Measurements from ENCODE around the gene CACFD1. TPM values are rescaled to one million over a fixed set of nuclear protein-coding genes. Genes with fewer than 3 reads are reported as not detected.

The CACFD1 gene
- total and polyA plus RNA-seq, 2 of the 4 experiments (the other 2 are of a cell fraction): 2.0 to 6.6 TPM

- H4K20me1 ChIP-seq (ENCODE audit: insufficient read depth, low read length): no peaks in the 10 kb centered on the region
- ATAC-seq (ENCODE audit: low read depth): no peak
- no peak overlapping the region for H3K4me3 ChIP-seq (ENCODE audit: insufficient read depth, low read depth, low read length)
- H2AK5ac ChIP-seq (ENCODE audit: low read depth, low read length): no peak overlapping the region
- H3K18ac ChIP-seq (ENCODE audit: low read depth, low read length): no peak overlapping the region
- TF ChIP-seq FOS (IDR thresholded peaks at IDR 0.05; ENCODE audit: low read depth, low read length) (no peak), MXI1 (IDR thresholded peaks at IDR 0.05; ENCODE audit: borderline replicate concordance, low read depth, low read length) (no peak), RAD21 (IDR thresholded peaks at IDR 0.05; ENCODE audit: low read length) (no peak), NFE2L2 (IDR thresholded peaks at IDR 0.05; ENCODE audit: low read depth, low read length) (no peak)
- H3K9ac ChIP-seq (ENCODE audit: low read depth, low read length): no peak overlapping the region
- no peak overlapping the region for H2AK9ac ChIP-seq (replicated peaks; ENCODE audit: low read depth, low read length, poor library complexity)
- no TSS peak for BruUV-seq (replicated peaks)
- no peak overlapping the region for H2BK15ac ChIP-seq (ENCODE audit: low read depth, low read length)
- no peak overlapping the region for H4K8ac ChIP-seq (ENCODE audit: low read depth in 2 of 2, low read length in 2 of 2)
- no peak overlapping the region for H3K4me2 ChIP-seq (ENCODE audit: low read depth, low read length)
- H3K14ac ChIP-seq (replicated peaks; ENCODE audit: low read depth, low read length): no peak overlapping the region
- no CpG with 5 or more reads among the region's 1 CpG for WGBS, 2 experiments (ENCODE audit: extremely low coverage in 2 of 2, insufficient read length in 1 of 2)
- no peak overlapping the region for H2BK120ac ChIP-seq (ENCODE audit: low read depth, low read length)
- H2BK5ac ChIP-seq (ENCODE audit: low read depth, low read length, poor library complexity, severe bottlenecking): no peak overlapping the region
- no peak overlapping the region for H4K91ac ChIP-seq (ENCODE audit: insufficient read depth, low read depth, low read length)
- H3K27ac ChIP-seq (ENCODE audit: insufficient read depth, low read length): no peak overlapping the region
- DNase-seq: no peak
- CTCF ChIA-PET: no interaction called here
- H3K27me3 ChIP-seq (ENCODE audit: control insufficient read depth, insufficient read depth, low read length): peaks cover 15% of the 10 kb centered on the region
- dilution Hi-C loops (cut with HindIII; ENCODE audit: low sequenced_read_pairs, unreplicated experiment): no loop called here
- no peak overlapping the region for H3K23ac ChIP-seq (ENCODE audit: low read depth, low read length)
- no peak overlapping the region for H2BK20ac ChIP-seq (ENCODE audit: low read depth, low read length)
- no peak overlapping the region for H3K4ac ChIP-seq (ENCODE audit: low read depth, low read length)
- peaks cover 4% of the 10 kb centered on the region; the same call in 1 of the 2 replicates for H3K36me3 ChIP-seq (ENCODE audit: control insufficient read depth, insufficient read depth, low read length)
- no peaks in the 10 kb centered on the region for H3K9me3 ChIP-seq (ENCODE audit: control insufficient read depth, insufficient read depth, low read length)
- in situ Hi-C loops (cut with MboI; ENCODE audit: low sequenced_read_pairs): no loop called here
- H4K5ac ChIP-seq (ENCODE audit: low read depth, low read length): no peak overlapping the region
- H3K9me1 ChIP-seq (ENCODE audit: insufficient read depth, low read length): no peaks in the 10 kb centered on the region
- POLR2A ChIA-PET (ENCODE audit: unreplicated experiment): no interaction called here
- no peak overlapping the region for H2AFZ ChIP-seq (replicated peaks; ENCODE audit: low read length, poor library complexity)
- intact Hi-C loops (cut with micrococcal nuclease): no loop called here
- H3K4me1 ChIP-seq (ENCODE audit: control insufficient read depth, insufficient read depth, low read length): no peaks in the 10 kb centered on the region
- H3K56ac ChIP-seq (ENCODE audit: extremely low read depth, insufficient read depth, low read length): no peak overlapping the region
- no peaks in the 10 kb centered on the region for H3K79me1 ChIP-seq (ENCODE audit: low read depth in 1 of 2, low read length in 2 of 2)
Observed at GRCh38 chr9:133430244-133430643, 29.5 kb upstream of the CACFD1 start.

All from IMR-90 (cell line).